Glomerular endothelial cell (primary cell): Measurements from ENCODE around the gene CHAC1. TPM values are rescaled to one million over a fixed set of nuclear protein-coding genes. Genes with fewer than 3 reads are reported as not detected.

Experiments used
- DNase-seq: peaks from one replicate; pipeline ENCODE4 v3.0.0-alpha.2; 2011; ENCODE audit warnings: low read depth, low spot score; ENCODE audit errors: extremely low read depth
- total RNA-seq: library from RNA; depleted of rRNA; stranded (reverse); fragments of >200 nt; gene quantifications from 2 replicates; pipeline ENCODE4 v1.2.3, GENCODE V29; 2015

CHAC1 gene
- total RNA-seq, 1 donor from 2014 or later = 12.7 TPM

- no peak for DNase-seq
Observed at GRCh38 chr15:40923551-40923950, 29.7 kb upstream of the CHAC1 start.

- no peak for DNase-seq
Observed at GRCh38 chr15:40925495-40925862, 27.8 kb upstream of the CHAC1 start.

GRCh38 chr15:40925863-40926658, 27.2 kb upstream of the CHAC1 start:
- no peak for DNase-seq

- DNase-seq = no peak
Observed at GRCh38 chr15:40926659-40927494, 26.4 kb upstream of the CHAC1 start.

- DNase-seq = no peak
Observed at GRCh38 chr15:40927495-40927872, 25.8 kb upstream of the CHAC1 start.

GRCh38 chr15:40927873-40928806, 25.1 kb upstream of the CHAC1 start:
- DNase-seq = no peak

- DNase-seq = no peak
Observed at GRCh38 chr15:40928821-40929659, 24.2 kb upstream of the CHAC1 start, which contains the start of gene DLL4. Gene DLL4, plus strand, starts transcription at chr15:40929340. Its CDS starts 329 bp downstream, at chr15:40929669.

GRCh38 chr15:40929660-40930429, 23.4 kb upstream of the CHAC1 start:
- no peak for DNase-seq

- no peak for DNase-seq
Observed at GRCh38 chr15:40930430-40931299, 22.6 kb upstream of the CHAC1 start.

- DNase-seq = no peak
Observed at GRCh38 chr15:40931300-40932142, 21.8 kb upstream of the CHAC1 start.

GRCh38 chr15:40932156-40932555, 21.1 kb upstream of the CHAC1 start:
- no peak for DNase-seq

- DNase-seq = no peak
Observed at GRCh38 chr15:40932649-40933516, 20.4 kb upstream of the CHAC1 start.

- no peak for DNase-seq
Observed at GRCh38 chr15:40933517-40933902, 19.8 kb upstream of the CHAC1 start.

- DNase-seq = no peak
Observed at GRCh38 chr15:40934457-40934856, 18.8 kb upstream of the CHAC1 start.

- no peak for DNase-seq
Observed at GRCh38 chr15:40936234-40936708, 17.0 kb upstream of the CHAC1 start.
